Measurements from ENCODE around the gene RASGRP3.

DNA sequence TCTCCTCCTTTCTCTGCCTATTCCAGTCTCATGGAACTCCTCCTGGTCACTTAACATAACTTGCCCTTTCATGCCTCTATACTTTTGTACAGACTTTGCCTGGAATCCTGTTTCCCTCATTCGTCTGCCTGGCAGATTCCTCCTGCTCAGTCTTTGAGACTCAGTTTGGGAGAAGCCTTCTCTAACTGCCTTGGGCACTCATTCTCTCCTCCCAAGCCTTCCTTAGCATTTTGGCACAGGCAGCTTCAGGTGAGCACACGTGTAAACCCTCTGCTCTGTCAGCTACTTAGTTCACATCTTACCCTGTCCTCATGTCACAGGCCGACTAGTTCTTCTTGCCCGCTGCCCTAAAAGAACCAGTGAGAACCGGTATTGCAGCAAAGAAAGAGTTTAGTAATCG lies 128.6 kb downstream of the RASGRP3 start:
- no peak for TF ChIP-seq EZH2 (IDR thresholded peaks at IDR 0.05; ENCODE audit: low read length, missing control alignments)
- TF ChIP-seq, protein P1, sequence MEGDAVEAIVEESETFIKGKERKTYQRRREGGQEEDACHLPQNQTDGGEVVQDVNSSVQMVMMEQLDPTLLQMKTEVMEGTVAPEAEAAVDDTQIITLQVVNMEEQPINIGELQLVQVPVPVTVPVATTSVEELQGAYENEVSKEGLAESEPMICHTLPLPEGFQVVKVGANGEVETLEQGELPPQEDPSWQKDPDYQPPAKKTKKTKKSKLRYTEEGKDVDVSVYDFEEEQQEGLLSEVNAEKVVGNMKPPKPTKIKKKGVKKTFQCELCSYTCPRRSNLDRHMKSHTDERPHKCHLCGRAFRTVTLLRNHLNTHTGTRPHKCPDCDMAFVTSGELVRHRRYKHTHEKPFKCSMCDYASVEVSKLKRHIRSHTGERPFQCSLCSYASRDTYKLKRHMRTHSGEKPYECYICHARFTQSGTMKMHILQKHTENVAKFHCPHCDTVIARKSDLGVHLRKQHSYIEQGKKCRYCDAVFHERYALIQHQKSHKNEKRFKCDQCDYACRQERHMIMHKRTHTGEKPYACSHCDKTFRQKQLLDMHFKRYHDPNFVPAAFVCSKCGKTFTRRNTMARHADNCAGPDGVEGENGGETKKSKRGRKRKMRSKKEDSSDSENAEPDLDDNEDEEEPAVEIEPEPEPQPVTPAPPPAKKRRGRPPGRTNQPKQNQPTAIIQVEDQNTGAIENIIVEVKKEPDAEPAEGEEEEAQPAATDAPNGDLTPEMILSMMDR (conservative IDR thresholded peaks at IDR 0.05 in 1 of 2, IDR thresholded peaks at IDR 0.05 in 1 of 2; ENCODE audit: low read depth in 1 of 2, low read length in 2 of 2): no peak

Measured in fibroblast of lung (primary cell).